ENCODE data around the gene CLINT1. TPM values are rescaled to one million over a fixed set of nuclear protein-coding genes. Genes with fewer than 3 reads are reported as not detected.

CLINT1 gene
- total and polyA plus RNA-seq, 2 of the 13 experiments (the other 11 are each of a cell fraction or from before 2014, with no cell fraction given), result 64.0 to 104 TPM

- TF ChIP-seq RBFOX2 (IDR thresholded peaks at IDR 0.05; ENCODE audit: low read depth, low read length) (peak; percentile 49; the same call in 1 of the 2 replicates), ZNF432 (CRISPR knock-in tag; IDR thresholded peaks at IDR 0.05; ENCODE audit: borderline replicate concordance) (0 out of 2 replicates have a peak, but pooled peaks have one; percentile 46), ZNF18 (CRISPR knock-in tag; IDR thresholded peaks at IDR 0.05; ENCODE audit: insufficient replicate concordance) (peak; percentile 28), KDM5B (CRISPR knock-in tag; IDR thresholded peaks at IDR 0.05; ENCODE audit: borderline replicate concordance) (0 out of 2 replicates have a peak, but pooled peaks have one; percentile 3), KLF12 (CRISPR knock-in tag; IDR thresholded peaks at IDR 0.05; ENCODE audit: borderline replicate concordance) (0 out of 2 replicates have a peak, but pooled peaks have one; percentile 8), ZNF614 (CRISPR knock-in tag; IDR thresholded peaks at IDR 0.05; ENCODE audit: borderline replicate concordance) (no peak), TAF15 (IDR thresholded peaks at IDR 0.05; ENCODE audit: low read depth, low read length, poor library complexity, severe bottlenecking) (peak; percentile 11), ZNF749 (CRISPR knock-in tag; IDR thresholded peaks at IDR 0.05; ENCODE audit: borderline replicate concordance) (0 out of 2 replicates have a peak, but pooled peaks have one; percentile 20), TFDP2 (CRISPR knock-in tag; IDR thresholded peaks at IDR 0.05) (no peak)
These were observed 114.6 kb downstream of the CLINT1 start (continued) for GRCh38 chr5:157744051-157745011.

All from HepG2 (cell line).